M059J (cell line): ENCODE results near the gene ZG16B. TPM values are rescaled to one million over a fixed set of nuclear protein-coding genes. Genes with fewer than 3 reads are reported as not detected.

Experiments used
- DNase-seq: peaks from one replicate; pipeline ENCODE4 v3.0.0-alpha.2; 2012; ENCODE audit warnings: low read depth
- total RNA-seq: library from RNA; depleted of rRNA; stranded (reverse); fragments of >200 nt; shearing (Covaris generic); gene quantifications from 2 replicates; pipeline ENCODE4 v1.2.3, GENCODE V29; 2014

ZG16B gene
- total RNA-seq, 1 experiment from 2014 or later = 0.12 TPM

GRCh38 chr16:2804728-2805127 lies 25.4 kb upstream of the ZG16B start:
- DNase-seq = no peak

DNA sequence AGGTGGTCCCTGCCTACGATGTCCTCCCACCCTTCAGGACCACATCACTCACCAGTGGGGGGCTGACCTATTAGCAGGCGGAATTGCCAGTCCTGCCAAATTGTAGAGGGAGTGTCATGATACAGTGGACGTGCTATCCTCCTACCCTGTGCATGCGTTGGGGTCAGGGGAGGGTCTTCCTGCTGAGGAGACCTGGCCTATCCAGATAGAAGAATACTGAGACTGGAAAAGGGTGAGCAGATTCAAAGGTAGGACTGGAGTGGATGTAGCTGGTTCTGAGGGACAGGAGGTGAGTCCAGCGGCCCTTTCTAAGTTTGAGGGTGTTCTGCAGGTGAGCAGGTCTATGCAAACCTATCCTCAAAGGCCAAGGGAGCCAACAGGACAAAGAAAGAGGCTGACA lies 23.8 kb upstream of the ZG16B start:
- DNase-seq = no peak

DNA sequence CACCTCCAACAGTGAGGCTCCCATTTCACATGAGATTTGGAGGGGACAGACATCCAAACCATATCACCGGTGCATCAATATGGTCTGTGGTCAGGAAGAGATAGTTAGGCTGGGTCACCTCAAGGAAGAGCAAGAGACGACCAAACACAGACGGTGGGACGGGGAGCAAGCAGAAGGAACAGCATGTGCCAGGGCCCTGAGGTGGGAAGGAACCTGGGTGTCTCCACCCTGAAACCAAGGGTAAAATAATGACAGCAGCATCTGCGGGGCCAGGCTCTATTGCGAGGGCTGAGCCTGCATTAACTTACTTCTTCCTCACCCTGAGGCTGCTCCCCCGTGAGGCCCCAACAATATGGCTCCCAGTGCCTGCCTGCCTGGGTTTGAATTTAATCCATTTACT lies 21.9 kb upstream of the ZG16B start:
- no peak for DNase-seq

- no peak for DNase-seq
Observed at GRCh38 chr16:2809149-2809760, 20.8 kb upstream of the ZG16B start.

DNA sequence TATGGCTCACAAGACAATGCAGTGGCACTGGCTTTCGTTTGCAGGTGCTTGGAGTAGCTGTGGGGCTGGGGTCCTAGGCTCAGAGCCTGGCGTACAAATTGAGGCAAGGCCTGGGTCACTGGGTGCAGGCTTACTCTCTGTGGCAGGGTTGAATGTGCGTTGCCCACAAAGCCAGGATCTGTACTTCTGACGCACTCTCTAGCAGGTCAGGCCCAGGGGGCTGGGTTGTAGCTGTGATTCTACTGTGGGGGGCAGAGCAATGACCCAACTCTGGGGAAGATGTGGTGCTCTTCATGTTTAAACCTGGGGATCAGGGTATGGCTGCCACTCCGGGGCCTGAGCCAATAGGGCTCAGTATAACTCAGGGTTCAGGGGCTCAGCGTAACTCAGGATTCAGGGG lies 19.5 kb upstream of the ZG16B start:
- DNase-seq = no peak

DNA sequence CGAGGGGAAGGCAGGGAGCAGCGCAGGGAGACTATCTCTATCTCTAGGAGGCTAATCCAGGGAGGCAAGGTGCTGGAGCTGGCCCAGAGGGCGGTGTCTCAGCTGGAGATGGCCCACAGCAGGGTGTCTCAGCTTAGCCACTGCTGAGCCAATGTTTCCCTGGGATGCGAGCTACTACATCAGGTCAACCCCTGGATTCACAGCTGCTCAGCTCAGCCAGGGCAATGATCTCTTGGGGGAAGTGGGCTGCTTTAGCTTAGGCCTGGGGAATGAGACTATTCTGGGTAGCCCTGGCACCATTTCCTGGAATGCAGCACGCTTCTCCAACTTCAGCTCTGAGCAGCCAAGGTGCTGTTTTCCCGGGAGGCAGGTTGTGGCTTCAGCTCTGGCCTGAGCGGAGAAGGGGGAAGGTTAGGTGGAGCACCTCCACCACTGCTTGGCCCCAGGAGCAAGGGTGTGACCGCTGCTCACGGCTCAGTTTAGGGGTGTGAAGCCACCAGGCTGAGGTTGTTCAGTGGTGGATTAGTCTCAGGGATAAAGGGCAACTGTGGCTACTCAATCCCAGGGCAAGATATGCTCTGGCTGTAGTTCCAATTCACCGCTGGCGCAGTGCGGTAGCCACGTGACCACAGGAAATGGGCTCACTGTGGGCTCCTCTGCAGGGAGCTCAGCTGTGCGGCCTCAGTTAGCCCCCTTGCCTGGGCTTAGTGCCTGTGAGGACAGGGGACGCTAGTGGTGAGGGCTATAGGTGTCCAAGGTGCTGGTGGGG lies 18.2 kb upstream of the ZG16B start:
- no peak for DNase-seq

DNA sequence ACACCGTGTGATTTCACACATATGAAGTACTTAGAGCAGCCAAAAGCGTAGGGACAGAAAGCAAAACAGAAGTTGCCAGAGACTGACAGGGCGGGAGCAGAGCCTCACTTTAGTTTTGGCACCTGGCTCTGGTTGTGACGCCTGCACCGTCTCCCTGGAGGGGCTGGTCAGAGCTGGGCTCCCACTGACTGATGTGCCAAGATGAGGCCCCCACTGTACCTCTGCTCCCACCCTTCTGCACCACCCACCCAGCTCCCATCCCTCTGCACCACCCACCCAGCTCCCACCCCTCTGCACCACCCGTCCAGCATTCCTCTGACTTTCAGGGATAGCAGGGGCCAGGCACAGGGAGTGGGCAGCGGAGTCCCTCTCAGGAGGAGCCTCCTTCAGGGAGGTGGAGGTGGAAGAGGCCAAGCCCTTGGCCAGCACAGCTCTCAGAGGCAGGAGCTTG lies 16.3 kb upstream of the ZG16B start:
- DNase-seq = no peak

DNA sequence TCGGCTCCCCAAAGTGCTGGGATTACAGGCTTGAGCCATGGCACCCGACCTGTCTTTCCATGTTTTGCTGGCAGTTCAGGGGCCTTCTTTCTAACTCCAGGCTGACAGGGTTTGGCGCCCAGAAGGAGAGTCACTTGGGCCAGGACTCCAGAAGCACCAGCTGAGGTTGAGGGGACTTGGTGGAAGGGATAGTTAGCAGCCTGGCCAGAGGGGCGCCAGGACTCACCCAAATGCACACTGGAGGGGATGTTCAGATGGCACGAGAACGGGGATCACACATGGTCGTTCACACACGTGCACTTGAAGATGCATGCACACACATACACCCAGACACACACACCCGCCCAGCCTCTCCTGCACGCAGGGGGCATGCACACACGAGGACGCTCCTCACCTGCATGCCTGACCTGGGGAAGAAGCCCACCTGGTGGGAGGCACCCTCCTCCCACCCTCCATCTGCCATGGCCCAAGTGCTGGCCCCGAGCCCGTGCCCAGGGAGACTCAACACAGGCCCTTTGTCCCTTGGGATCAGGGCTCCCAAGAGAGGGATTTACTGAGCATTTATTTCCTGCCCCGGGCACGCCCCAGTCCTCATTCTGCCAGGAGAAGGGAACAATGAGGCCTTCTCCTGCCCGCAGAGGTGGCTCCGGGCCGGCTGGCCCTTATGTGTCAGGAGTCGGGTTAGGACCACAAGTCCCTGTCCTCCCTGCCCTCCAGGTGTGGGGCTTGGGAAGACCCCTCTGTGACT lies 15.4 kb upstream of the ZG16B start:
- DNase-seq = no peak

DNA sequence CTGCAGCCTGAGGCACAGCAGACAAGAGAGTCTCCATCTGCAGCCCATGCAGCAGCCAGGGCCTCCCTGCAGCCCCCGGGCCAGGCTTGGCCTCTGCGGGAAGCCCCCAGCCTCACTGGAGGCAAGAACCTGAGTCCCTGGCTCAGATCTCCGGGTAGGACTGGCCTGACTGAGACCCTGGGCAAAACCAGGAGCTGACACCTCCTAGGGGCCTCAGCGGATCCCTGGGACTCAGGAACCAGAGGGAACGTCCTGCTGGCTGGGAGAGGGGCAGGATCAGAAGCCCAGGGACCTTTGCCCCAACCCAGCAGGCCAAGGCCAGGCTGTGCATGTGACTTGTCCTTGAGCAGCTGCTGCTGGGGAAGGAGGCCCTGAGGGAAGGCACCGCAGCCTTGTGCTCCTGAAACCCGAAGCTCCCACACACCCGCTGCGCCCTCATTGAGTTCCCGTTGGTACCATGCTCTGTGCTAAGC lies 14.8 kb upstream of the ZG16B start:
- no peak for DNase-seq

- no peak for DNase-seq
Observed at GRCh38 chr16:2816751-2817339, 13.3 kb upstream of the ZG16B start, which contains the start of gene PRSS21. Gene PRSS21, plus strand, starts transcription at chr16:2817237. Its CDS starts 32 bp downstream, at chr16:2817269.

DNA sequence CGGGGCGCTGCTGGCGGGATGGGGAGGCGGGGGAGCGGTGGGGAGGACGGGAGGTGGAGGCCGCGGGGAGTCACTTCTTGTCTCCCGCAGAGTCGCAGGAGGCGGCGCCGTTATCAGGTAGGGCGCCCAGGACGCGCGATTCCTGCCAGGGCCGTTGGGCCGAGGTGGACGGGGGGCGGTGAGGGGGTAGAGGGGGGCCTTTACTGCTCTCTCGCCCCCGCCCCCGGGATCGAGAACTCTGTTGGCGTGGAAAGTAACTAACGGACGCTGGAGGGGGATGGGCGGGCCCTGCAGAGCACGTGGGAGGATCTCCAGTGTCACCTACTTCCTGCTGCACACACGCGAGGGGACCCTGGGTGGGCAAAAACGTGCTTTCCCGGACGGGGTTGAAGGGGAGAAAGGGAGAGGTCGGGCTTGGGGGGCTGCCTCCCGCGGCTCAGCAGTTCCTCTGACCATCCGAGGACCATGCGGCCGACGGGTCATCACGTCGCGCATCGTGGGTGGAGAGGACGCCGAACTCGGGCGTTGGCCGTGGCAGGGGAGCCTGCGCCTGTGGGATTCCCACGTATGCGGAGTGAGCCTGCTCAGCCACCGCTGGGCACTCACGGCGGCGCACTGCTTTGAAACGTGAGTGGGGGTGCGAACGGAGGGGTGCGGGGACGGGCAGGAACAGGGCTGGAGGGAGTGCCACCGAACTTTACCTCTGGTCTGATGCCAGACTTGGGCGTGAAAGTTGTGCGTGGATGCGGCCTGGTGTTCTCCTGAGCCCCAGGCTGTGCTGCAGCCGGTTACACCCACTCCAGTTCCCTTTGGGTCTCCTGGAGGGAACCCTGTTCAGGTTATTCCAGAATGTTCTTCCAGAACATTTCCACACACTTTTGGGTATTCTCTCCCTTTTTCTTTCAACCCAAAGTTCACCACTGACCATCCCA lies 12.5 kb upstream of the ZG16B start:
- DNase-seq = no peak

- DNase-seq = no peak
Observed at GRCh38 chr16:2818272-2818876, 11.7 kb upstream of the ZG16B start.

DNA sequence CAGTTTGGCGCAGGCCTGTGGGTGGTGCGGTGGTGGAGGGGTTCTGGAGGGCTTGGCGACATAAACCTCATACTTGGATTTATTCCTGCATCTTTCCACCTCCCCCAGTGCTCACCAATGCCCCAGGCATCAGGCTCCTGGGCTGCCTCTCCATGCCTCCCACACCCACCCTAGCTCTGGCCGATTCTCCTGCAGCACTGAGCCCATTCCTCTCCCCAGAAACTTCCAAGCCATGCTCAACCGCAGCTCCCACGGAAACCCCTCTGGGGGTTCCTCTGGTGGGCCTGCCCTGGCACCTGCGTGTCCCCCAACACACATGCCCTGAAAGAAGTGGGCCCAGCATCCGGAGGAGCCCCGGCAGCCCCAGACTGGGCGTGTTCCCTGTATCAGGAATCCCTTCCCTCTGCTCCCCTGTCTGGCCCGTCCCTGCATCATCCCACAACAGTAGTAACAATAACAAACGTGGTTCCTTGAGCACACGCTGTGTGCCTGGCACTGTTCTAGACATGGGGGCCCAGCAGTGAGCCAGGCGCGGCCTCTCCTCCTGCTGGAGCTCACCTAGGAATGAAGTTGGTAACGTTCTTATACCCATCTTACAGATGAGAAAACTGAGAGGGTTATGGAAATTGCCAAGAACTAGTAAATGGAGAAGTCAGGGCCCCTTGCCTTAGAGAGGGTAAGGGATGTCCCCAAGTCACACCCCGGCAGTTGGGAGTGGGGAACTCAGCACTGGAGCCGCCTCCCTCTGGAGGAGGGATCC lies 10.7 kb upstream of the ZG16B start:
- DNase-seq = no peak

GRCh38 chr16:2819939-2820835 lies 9.9 kb upstream of the ZG16B start:
- DNase-seq = no peak

DNA sequence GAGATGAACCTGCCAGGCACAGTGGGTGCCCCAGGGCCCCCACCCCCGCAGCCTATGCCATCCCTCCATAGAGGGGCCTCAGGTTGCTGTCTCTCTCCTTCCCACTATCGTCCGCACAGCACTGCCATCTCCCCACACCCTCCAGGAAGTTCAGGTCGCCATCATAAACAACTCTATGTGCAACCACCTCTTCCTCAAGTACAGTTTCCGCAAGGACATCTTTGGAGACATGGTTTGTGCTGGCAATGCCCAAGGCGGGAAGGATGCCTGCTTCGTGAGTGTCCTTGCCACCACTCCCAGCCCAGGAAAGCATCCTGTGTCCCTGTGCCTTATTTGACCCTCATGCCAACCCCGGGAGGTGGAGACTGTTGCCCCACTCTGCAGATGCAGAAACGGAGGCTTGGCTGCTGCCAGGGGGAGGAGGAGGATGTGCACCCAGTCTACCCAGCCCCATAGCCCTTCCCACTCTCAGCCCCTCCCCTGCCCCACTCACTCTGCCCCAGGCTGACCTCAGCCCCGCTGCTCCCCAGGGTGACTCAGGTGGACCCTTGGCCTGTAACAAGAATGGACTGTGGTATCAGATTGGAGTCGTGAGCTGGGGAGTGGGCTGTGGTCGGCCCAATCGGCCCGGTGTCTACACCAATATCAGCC lies 9.1 kb upstream of the ZG16B start:
- no peak for DNase-seq

DNA sequence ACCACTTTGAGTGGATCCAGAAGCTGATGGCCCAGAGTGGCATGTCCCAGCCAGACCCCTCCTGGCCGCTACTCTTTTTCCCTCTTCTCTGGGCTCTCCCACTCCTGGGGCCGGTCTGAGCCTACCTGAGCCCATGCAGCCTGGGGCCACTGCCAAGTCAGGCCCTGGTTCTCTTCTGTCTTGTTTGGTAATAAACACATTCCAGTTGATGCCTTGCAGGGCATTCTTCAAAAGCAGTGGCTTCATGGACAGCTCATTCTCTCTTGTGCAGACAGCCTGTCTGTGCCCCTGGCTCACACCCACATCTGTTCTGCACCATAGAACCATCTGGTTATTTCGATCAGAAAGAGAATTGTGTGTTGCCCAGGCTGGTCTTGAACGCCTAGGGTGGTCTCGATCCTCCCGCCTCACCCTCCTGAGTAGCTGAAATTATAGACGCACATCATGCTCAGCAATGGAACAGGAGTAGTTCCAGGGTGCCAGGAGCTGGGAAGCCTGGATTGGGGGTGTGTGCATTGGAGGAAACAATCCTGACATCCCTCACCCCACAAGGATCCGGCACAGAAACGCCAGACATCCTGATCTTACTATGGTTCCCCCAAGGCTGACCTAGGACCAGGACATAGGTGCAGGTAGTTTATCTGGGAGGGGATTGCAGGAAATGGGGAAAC lies 8.5 kb upstream of the ZG16B start:
- DNase-seq = peak; percentile 35

GRCh38 chr16:2822158-2822495 lies 8.0 kb upstream of the ZG16B start:
- no peak for DNase-seq

DNA sequence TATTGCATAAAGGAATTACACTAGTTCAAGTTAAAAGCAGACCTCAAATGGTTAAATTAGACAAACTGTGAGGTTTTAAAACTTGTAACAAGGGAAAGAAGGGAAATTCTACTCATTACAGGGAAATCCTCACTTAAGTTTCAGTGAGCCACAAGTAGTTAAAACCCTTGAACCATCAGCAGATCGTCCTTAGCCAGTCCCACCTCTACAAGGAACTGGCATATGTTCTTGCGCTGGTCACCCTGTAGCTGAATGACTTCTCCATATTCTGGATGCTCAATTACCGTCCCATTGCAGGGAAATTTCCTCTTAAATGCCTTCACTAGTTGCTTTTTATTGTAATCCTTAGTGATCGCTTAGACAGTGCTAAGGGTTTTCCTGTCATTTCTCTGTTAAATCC lies 7.6 kb upstream of the ZG16B start:
- DNase-seq = no peak
